Hepatocyte (in vitro differentiated cells): Measurements from ENCODE around the gene NUP62. TPM values are rescaled to one million over a fixed set of nuclear protein-coding genes. Genes with fewer than 3 reads are reported as not detected.

Experiments used
- DNase-seq: peaks from one replicate; pipeline ENCODE4 v3.0.0-alpha.2; 2016; ENCODE audit warnings: low spot score
- H2AFZ ChIP-seq: fragments of 200-600 bp; sonication (generic); 2 replicates; pipeline ENCODE4 v1.6.0; 2016; ENCODE audit warnings: antibody characterized with exemption, mild to moderate bottlenecking
- H3K27ac ChIP-seq: fragments of 200-600 bp; sonication (generic); 2 replicates; pipeline ENCODE4 v1.5.1; 2016; ENCODE audit warnings: mild to moderate bottlenecking
- H3K27me3 ChIP-seq: fragments of 200-600 bp; sonication (generic); 2 replicates; pipeline ENCODE4 v1.6.1; 2016
- H3K36me3 ChIP-seq: fragments of 200-600 bp; sonication (generic); replicated peaks from 2 replicates; pipeline ENCODE4 v1.5.1; 2016; ENCODE audit warnings: low read depth; ENCODE audit not compliant: insufficient read depth
- H3K4me1 ChIP-seq: fragments of 200-600 bp; sonication (generic); 2 replicates; pipeline ENCODE4 v1.5.1; 2016; ENCODE audit warnings: mild to moderate bottlenecking, moderate library complexity; ENCODE audit not compliant: insufficient read depth
- H3K4me2 ChIP-seq: fragments of 200-600 bp; sonication (generic); 2 replicates; pipeline ENCODE4 v1.6.0; 2016
- H3K4me3 ChIP-seq: fragments of 200-600 bp; sonication (generic); 2 replicates; pipeline ENCODE4 v1.5.1; 2016; ENCODE audit warnings: mild to moderate bottlenecking
- H3K79me2 ChIP-seq: fragments of 200-600 bp; sonication (generic); 2 replicates; pipeline ENCODE4 v1.6.0; 2017; ENCODE audit warnings: mild to moderate bottlenecking
- H3K9me2 ChIP-seq: fragments of 200-600 bp; sonication (generic); replicated peaks from 2 replicates; pipeline ENCODE4 v1.6.0; 2017; ENCODE audit warnings: mild to moderate bottlenecking; ENCODE audit not compliant: insufficient read depth
- H3K9me3 ChIP-seq: fragments of 200-600 bp; sonication (generic); 2 replicates; pipeline ENCODE4 v1.5.1; 2016; ENCODE audit warnings: low read depth, mild to moderate bottlenecking
- H4K20me1 ChIP-seq: fragments of 200-600 bp; sonication (generic); 2 replicates; pipeline ENCODE4 v1.6.0; 2016; ENCODE audit warnings: mild to moderate bottlenecking; ENCODE audit not compliant: insufficient read depth, poor library complexity, severe bottlenecking
- EZH2 ChIP-seq: fragments of 200-600 bp; sonication (generic); IDR thresholded peaks from 2 replicates; pipeline ENCODE4 v1.6.1; 2016; ENCODE audit warnings: antibody characterized with exemption, mild to moderate bottlenecking, borderline replicate concordance
- EZH2phosphoT487 ChIP-seq: fragments of 200-600 bp; sonication (generic); IDR thresholded peaks from one replicate; pipeline ENCODE4 v1.6.1; 2018; ENCODE audit warnings: antibody characterized with exemption, mild to moderate bottlenecking, low read depth, moderate library complexity; ENCODE audit not compliant: unreplicated experiment, severe bottlenecking
- WGBS: methylation state at CpG from one replicate; pipeline ENCODE4 v1.1.6; 2016; ENCODE audit warnings: low lambda C conversion rate; ENCODE audit errors: missing lambda C conversion rate; 5-methylcytosine and 5-hydroxymethylcytosine counted together
- microRNA-seq: library from miRNA; unstranded; fragments of <30 nt; microRNA quantifications from one replicate; pipeline ENCODE4, GENCODE V29; 2017
- polyA plus RNA-seq: library from polyadenylated mRNA; unstranded; fragments of >200 nt; fragmentation: Nextera tagmentation; extraction: Ambion mirVana; gene quantifications from 2 replicates; pipeline ENCODE4 v1.2.1, GENCODE V29; 2016
- total RNA-seq: library from RNA; depleted of rRNA; stranded (reverse); fragments of >200 nt; gene quantifications from 2 replicates; pipeline ENCODE4 v1.2.3, GENCODE V29; 2014
- TF ChIP-seq, protein P1 (sequence below): fragments of 200-600 bp; sonication (generic); IDR thresholded peaks from 2 replicates; pipeline ENCODE4 v1.5.1; 2016; ENCODE audit warnings: antibody characterized with exemption, mild to moderate bottlenecking; ENCODE audit not compliant: poor library complexity

Gene NUP62
- total and polyA plus RNA-seq, 2 experiments from 2014 or later: 33.5 to 33.8 TPM

DNA sequence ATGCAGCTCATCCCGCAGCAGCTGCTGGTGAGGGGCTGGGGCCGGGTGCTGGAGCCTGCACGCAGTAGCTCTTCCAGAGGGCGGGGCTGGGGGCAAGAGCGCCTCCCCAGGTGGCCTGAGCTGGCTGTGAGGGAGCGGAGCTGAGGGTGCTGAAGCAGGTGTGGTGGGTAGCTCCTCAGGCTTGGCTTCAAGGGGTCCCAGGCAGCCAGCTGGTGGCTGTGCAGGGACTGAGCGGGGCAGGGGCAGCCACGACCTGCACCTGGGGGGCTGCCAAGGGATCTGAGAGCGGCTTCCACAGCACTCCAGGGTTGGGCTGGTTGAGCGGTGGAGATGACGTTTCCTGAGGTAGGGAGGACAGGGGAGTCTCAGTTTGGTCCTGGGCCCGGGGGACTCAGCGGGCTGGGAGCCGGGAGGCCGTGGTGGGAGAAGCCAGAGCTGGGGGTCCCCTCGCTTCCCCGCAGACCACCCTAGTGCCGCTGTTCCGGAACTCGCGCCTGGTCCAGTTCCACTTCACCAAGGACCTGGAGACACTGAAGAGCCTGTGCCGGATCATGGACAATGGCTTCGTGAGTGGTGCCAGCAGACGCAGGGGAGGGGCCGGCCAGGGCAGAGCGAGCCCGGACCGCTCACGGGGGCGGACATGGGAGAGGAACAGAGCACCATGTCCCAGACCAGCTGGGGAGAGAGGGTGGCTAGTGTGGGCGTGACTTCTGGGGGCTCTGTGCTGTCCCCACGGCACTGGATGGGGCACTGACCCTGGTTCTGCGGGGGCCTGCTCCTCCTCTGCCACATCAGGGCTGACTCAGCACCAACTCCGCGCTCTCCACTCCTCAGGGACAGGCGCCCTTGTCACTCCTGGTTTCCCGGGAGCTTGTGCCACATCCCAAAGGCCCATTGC lies 71.0 kb downstream of the NUP62 start:
- TF ChIP-seq, protein P1, sequence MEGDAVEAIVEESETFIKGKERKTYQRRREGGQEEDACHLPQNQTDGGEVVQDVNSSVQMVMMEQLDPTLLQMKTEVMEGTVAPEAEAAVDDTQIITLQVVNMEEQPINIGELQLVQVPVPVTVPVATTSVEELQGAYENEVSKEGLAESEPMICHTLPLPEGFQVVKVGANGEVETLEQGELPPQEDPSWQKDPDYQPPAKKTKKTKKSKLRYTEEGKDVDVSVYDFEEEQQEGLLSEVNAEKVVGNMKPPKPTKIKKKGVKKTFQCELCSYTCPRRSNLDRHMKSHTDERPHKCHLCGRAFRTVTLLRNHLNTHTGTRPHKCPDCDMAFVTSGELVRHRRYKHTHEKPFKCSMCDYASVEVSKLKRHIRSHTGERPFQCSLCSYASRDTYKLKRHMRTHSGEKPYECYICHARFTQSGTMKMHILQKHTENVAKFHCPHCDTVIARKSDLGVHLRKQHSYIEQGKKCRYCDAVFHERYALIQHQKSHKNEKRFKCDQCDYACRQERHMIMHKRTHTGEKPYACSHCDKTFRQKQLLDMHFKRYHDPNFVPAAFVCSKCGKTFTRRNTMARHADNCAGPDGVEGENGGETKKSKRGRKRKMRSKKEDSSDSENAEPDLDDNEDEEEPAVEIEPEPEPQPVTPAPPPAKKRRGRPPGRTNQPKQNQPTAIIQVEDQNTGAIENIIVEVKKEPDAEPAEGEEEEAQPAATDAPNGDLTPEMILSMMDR: no peak
- TF ChIP-seq EZH2 (no peak), EZH2phosphoT487 (no peak)
- peaks cover 5% of the 10 kb centered on the region for H3K36me3 ChIP-seq
- no peak overlapping the region for H3K4me3 ChIP-seq
- H3K4me2 ChIP-seq: no peak overlapping the region
- no peaks in the 10 kb centered on the region for H3K9me3 ChIP-seq
- H4K20me1 ChIP-seq: peaks cover 51% of the 10 kb centered on the region
- H3K27me3 ChIP-seq: no peaks in the 10 kb centered on the region
- no peaks in the 10 kb centered on the region for H3K9me2 ChIP-seq
- WGBS: 91% methylated on average over 33 of the region's 37 CpGs
- peaks cover 31% of the 10 kb centered on the region for H3K79me2 ChIP-seq
- no peak overlapping the region for H3K27ac ChIP-seq
- DNase-seq: no peak
- H3K4me1 ChIP-seq: peaks cover 5% of the 10 kb centered on the region
- no peak overlapping the region for H2AFZ ChIP-seq

DNA sequence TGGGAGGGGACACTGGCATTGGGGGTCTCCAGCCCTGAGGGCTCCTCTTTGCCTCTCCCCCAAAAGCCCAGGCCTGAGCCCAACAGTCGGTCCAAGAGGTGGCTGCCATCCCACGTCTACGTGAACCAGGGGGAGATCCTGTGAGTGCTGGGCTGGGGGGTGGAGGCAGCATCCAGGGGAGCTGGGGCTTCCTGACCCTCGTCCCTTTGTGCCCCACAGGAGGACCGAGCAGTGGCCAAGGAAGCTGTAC lies 71.5 kb downstream of the NUP62 start:
- no peak overlapping the region for H3K27ac ChIP-seq

DNA sequence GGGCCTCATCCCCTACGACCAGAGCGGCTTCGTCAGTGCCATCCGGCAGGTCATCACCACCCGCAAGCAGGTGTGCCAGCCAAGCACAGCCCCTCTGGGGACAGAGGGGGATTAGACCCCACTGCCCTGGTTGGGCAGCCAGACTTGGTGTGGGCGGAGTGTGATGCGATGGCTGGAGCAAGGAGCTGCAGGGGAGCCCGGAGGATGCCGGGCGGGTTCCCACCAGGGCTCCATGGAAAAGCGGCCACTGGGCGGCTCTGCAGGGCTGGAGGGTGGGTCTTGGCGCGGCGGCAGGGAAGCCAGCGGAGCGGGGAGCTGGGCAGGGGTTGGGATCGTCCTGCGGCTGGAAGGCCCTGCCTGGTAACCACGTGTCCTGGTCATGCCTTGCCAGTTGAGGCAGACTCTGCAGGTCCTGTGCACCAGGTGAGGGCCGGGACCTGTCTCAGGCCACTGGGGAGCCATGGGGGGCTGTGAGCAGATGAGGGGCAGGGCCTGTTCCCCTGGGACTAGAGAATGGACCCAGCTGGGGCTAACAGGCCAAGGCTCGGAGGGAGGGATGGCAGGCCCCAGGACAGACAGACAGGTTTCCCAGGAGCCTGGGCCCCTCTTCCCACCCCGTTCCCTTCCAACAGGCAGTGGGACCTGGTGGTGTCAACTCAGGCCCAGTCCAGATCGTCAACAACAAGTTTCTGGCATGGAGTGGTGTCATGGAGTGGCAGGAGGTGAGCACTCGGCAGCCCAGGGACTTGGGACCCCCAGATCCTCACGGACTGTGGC lies 72.1 kb downstream of the NUP62 start:
- TF ChIP-seq EZH2 (no peak), EZH2phosphoT487 (no peak)
- TF ChIP-seq, protein P1: no peak
- no peak overlapping the region for H3K27ac ChIP-seq
- DNase-seq: no peak
- no peaks in the 10 kb centered on the region for H3K27me3 ChIP-seq
- H3K36me3 ChIP-seq: peaks cover 5% of the 10 kb centered on the region
- no peaks in the 10 kb centered on the region for H3K9me3 ChIP-seq
- peaks cover 42% of the 10 kb centered on the region for H3K79me2 ChIP-seq
- peaks cover 14% of the 10 kb centered on the region for H3K4me1 ChIP-seq
- H3K4me2 ChIP-seq: no peak overlapping the region
- no peaks in the 10 kb centered on the region for H3K9me2 ChIP-seq
- 95% methylated on average over 26 of the region's 26 CpGs for WGBS
- H2AFZ ChIP-seq: no peak overlapping the region
- no peak overlapping the region for H3K4me3 ChIP-seq
- peaks cover 62% of the 10 kb centered on the region for H4K20me1 ChIP-seq

More for the DNA sequence above, 71.5 kb downstream of the NUP62 start:
- Histone ChIP-seq H3K36me3 (peaks cover 5% of the 10 kb centered on the region), H3K4me1 (peaks cover 9% of the 10 kb centered on the region), H3K9me3 (no peaks in the 10 kb centered on the region), H3K4me3 (no peak overlapping the region), H2AFZ (no peak overlapping the region), H3K9me2 (no peaks in the 10 kb centered on the region), H3K4me2 (no peak overlapping the region), H3K79me2 (peaks cover 37% of the 10 kb centered on the region), H3K27me3 (no peaks in the 10 kb centered on the region), H4K20me1 (peaks cover 57% of the 10 kb centered on the region)
- DNase-seq: no peak
- TF ChIP-seq EZH2phosphoT487 (no peak), EZH2 (no peak)
- TF ChIP-seq, protein P1: no peak
- WGBS: 97% methylated on average over 4 of the region's 5 CpGs

Small RNA genes within 50 kb of the gene (microRNA-seq; reads per million reads assigned to microRNA genes)
- gene MIR4750: 6.3 reads per million, percentile 15 among the genes with 10 or more reads in this experiment

Other genes starting within 250 kb of the NUP62 start
- 0.12 and 0.50 TPM in 2 replicates for gene ADM5, start 239.9 kb downstream of the NUP62 start, total RNA-seq
- gene ADM5, start 239.9 kb downstream of the NUP62 start, polyA plus RNA-seq: not detected in 2 replicates
- gene CPT1C, start 238.4 kb downstream of the NUP62 start, total RNA-seq: 6.2 and 6.7 TPM in 2 replicates
- gene CPT1C, start 238.4 kb downstream of the NUP62 start, polyA plus RNA-seq: 6.8 and 10.0 TPM in 2 replicates
- not detected in 2 replicates for gene TSKS, start 166.2 kb downstream of the NUP62 start, total RNA-seq
- gene TSKS, start 166.2 kb downstream of the NUP62 start, polyA plus RNA-seq: not detected in 2 replicates
- gene AP2A1, start 162.5 kb downstream of the NUP62 start, total RNA-seq: 59.3 and 64.8 TPM in 2 replicates
- gene AP2A1, start 162.5 kb downstream of the NUP62 start, polyA plus RNA-seq: 60.4 and 62.1 TPM in 2 replicates
- gene FUZ, start 116.2 kb downstream of the NUP62 start, total RNA-seq: 19.5 and 20.5 TPM in 2 replicates
- gene FUZ, start 116.2 kb downstream of the NUP62 start, polyA plus RNA-seq: 20.4 and 24.2 TPM in 2 replicates
- 23.0 and 29.6 TPM in 2 replicates for gene MED25, start 111.2 kb downstream of the NUP62 start, total RNA-seq
- 83.9 and 100 TPM in 2 replicates for gene MED25, start 111.2 kb downstream of the NUP62 start, polyA plus RNA-seq
- gene PTOV1, start 78.3 kb downstream of the NUP62 start, total RNA-seq: 76.4 and 114 TPM in 2 replicates
- gene PTOV1, start 78.3 kb downstream of the NUP62 start, polyA plus RNA-seq: 294 and 305 TPM in 2 replicates
- gene PNKP, start 61.9 kb downstream of the NUP62 start, total RNA-seq: 16.1 and 27.0 TPM in 2 replicates
- 68.6 and 84.4 TPM in 2 replicates for gene PNKP, start 61.9 kb downstream of the NUP62 start, polyA plus RNA-seq
- gene AKT1S1, start 52.1 kb downstream of the NUP62 start, total RNA-seq: 15.6 and 16.3 TPM in 2 replicates
- gene AKT1S1, start 52.1 kb downstream of the NUP62 start, polyA plus RNA-seq: 73.0 and 74.5 TPM in 2 replicates
- gene TBC1D17, start 51.8 kb downstream of the NUP62 start, total RNA-seq: 10.7 and 13.4 TPM in 2 replicates
- 52.8 and 55.1 TPM in 2 replicates for gene TBC1D17, start 51.8 kb downstream of the NUP62 start, polyA plus RNA-seq
- gene IL4I1, start 32.6 kb downstream of the NUP62 start, total RNA-seq: 0.12 and 0.60 TPM in 2 replicates
- gene IL4I1, start 32.6 kb downstream of the NUP62 start, polyA plus RNA-seq: 0.33 and 0.97 TPM in 2 replicates
- gene ATF5, start 299 bp downstream of the NUP62 start, total RNA-seq: 19.8 and 34.4 TPM in 2 replicates
- gene ATF5, start 299 bp downstream of the NUP62 start, polyA plus RNA-seq: 16.1 and 23.8 TPM in 2 replicates
- 15.8 and 21.2 TPM in 2 replicates for gene SIGLEC11, start 31.7 kb upstream of the NUP62 start, total RNA-seq
- 3.9 and 6.0 TPM in 2 replicates for gene SIGLEC11, start 31.7 kb upstream of the NUP62 start, polyA plus RNA-seq
- gene VRK3, start 95.9 kb upstream of the NUP62 start, total RNA-seq: 36.7 and 39.7 TPM in 2 replicates
- 41.8 and 42.3 TPM in 2 replicates for gene VRK3, start 95.9 kb upstream of the NUP62 start, polyA plus RNA-seq
- 5.3 and 8.0 TPM in 2 replicates for gene ZNF473, start 96.5 kb upstream of the NUP62 start, total RNA-seq
- 2.5 and 4.4 TPM in 2 replicates for gene ZNF473, start 96.5 kb upstream of the NUP62 start, polyA plus RNA-seq
- not detected in 2 replicates for gene IZUMO2, start 233.8 kb upstream of the NUP62 start, total RNA-seq
- not detected in 2 replicates for gene IZUMO2, start 233.8 kb upstream of the NUP62 start, polyA plus RNA-seq